Prostate gland (tissue), 2 donors: ENCODE data around the gene PRICKLE2.

ENCODE experiments used
- CTCF ChIP-seq, 4 experiments: fragments of 200-600 bp in 2 of 4; fragments of 450-650 bp in 2 of 4; sonication (generic) in 2 of 4; IDR thresholded peaks; 1 replicate in 3 of 4; 2 replicates in 1 of 4; pipeline ENCODE4 v1.5.1; 2016 to 2019; ENCODE audit warnings: antibody characterized with exemption in 4 of 4, mild to moderate bottlenecking in 2 of 4, moderate library complexity in 2 of 4
- POLR2AphosphoS5 ChIP-seq: sonication (generic); formaldehyde crosslinking; IDR thresholded peaks from one replicate; pipeline ENCODE4 v1.6.1; 2017; ENCODE audit warnings: antibody characterized with exemption

GRCh38 chr3:64105816-64106215, 119.5 kb downstream of the PRICKLE2 start:
- TF ChIP-seq CTCF (IDR thresholded peaks at IDR 0.05) (no peak), POLR2AphosphoS5 (no peak)
